SHP77 (cell line): ENCODE data around the gene EGFL7.
A peak's percentile ranks its signal among the peaks of the same experiment; 100 is the strongest.
"Not testable (repeated sequence)": the region's sequence is repeated elsewhere in the genome, so short reads cannot be mapped to it uniquely, and the experiment has no call there.

Experiments used
- DNase-seq, 2 experiments: peaks; one replicate each; lab custom pipeline; 2025; lab: John Stamatoyannopoulos, UW

The EGFL7 gene

GRCh38 chr9:136698635-136699246, 36.0 kb downstream of the EGFL7 start:
- DNase-seq: no peak

- no peak for DNase-seq
Observed at GRCh38 chr9:136700304-136700703, 37.6 kb downstream of the EGFL7 start.

GRCh38 chr9:136700959-136701667, 38.4 kb downstream of the EGFL7 start:
- DNase-seq: no peak

GRCh38 chr9:136701668-136702053, 38.9 kb downstream of the EGFL7 start:
- no peak for DNase-seq

- DNase-seq: no peak
Observed at GRCh38 chr9:136703276-136703860, 40.7 kb downstream of the EGFL7 start.

GRCh38 chr9:136704741-136705140, 42.0 kb downstream of the EGFL7 start:
- DNase-seq: not testable (repeated sequence)

GRCh38 chr9:136705564-136705963, 42.8 kb downstream of the EGFL7 start:
- DNase-seq: no peak

- no peak for DNase-seq
Observed at GRCh38 chr9:136707011-136707410, 44.3 kb downstream of the EGFL7 start.

- DNase-seq: no peak
Observed at GRCh38 chr9:136707849-136708517, 45.3 kb downstream of the EGFL7 start.

GRCh38 chr9:136709454-136710109, 46.9 kb downstream of the EGFL7 start:
- no peak for DNase-seq

- DNase-seq: no peak
Observed at GRCh38 chr9:136710543-136710942, 47.8 kb downstream of the EGFL7 start.

GRCh38 chr9:136711219-136711648, 48.5 kb downstream of the EGFL7 start:
- DNase-seq: not testable (repeated sequence)

GRCh38 chr9:136711751-136712689, 49.3 kb downstream of the EGFL7 start, which contains the start of gene DIPK1B:
TSS of gene DIPK1B (plus strand) at chr9:136712572. CDS start at chr9:136712666, 94 bp downstream.
- peak in 1 of 2 experiments; percentile 34 for DNase-seq

- DNase-seq: no peak
Observed at GRCh38 chr9:136712690-136713544, 50.2 kb downstream of the EGFL7 start.

GRCh38 chr9:136713550-136713949, 50.8 kb downstream of the EGFL7 start:
- peak in 1 of 2 experiments; percentile 36 for DNase-seq

GRCh38 chr9:136714096-136714892, 51.6 kb downstream of the EGFL7 start:
- no peak for DNase-seq

- DNase-seq: no peak
Observed at GRCh38 chr9:136714893-136715274, 52.2 kb downstream of the EGFL7 start.

GRCh38 chr9:136717399-136717798, 54.7 kb downstream of the EGFL7 start:
- DNase-seq: no peak
